Liver (tissue), 9 donors: Measurements from ENCODE around the gene KMT5B. TPM values are rescaled to one million over a fixed set of nuclear protein-coding genes. Genes with fewer than 3 reads are reported as not detected.

ENCODE experiments used
- DNase-seq: peaks from one replicate; pipeline ENCODE4 v3.0.0-alpha.2; 2017; ENCODE audit warnings: low spot score
- H3K27ac ChIP-seq, 2 donors: one replicate each; pipeline ENCODE4 v1.7.0; 2013; ENCODE audit warnings: inconsistent platforms in 2 of 2, low read length in 2 of 2, control low read depth in 1 of 2, low read depth in 1 of 2, mild to moderate bottlenecking in 1 of 2
- H3K27me3 ChIP-seq, 4 donors: one replicate each; pipeline versions ENCODE4 v1.6.1 to v1.7.0; 2013; ENCODE audit warnings: low read length in 3 of 4, inconsistent platforms in 1 of 4, mild to moderate bottlenecking in 1 of 4, moderate library complexity in 1 of 4; ENCODE audit not compliant: control insufficient read depth in 4 of 4, insufficient read depth in 4 of 4
- H3K36me3 ChIP-seq, 4 donors: one replicate each; pipeline versions ENCODE4 v1.6.1 to v1.7.0; 2013; ENCODE audit warnings: low read length in 3 of 4, mild to moderate bottlenecking in 3 of 4, low read depth in 1 of 4, moderate library complexity in 1 of 4; ENCODE audit not compliant: control insufficient read depth in 4 of 4, insufficient read depth in 3 of 4
- H3K4me1 ChIP-seq, 4 donors: one replicate each; pipeline versions ENCODE4 v1.6.1 to v1.7.0; 2013; ENCODE audit warnings: low read length in 3 of 4, mild to moderate bottlenecking in 3 of 4, moderate library complexity in 1 of 4; ENCODE audit not compliant: control insufficient read depth in 4 of 4, insufficient read depth in 4 of 4
- H3K4me3 ChIP-seq, 3 donors: one replicate each; pipeline versions ENCODE4 v1.6.1 to v1.7.0; 2013; ENCODE audit warnings: low read length in 3 of 3, control low read depth in 1 of 3, low read depth in 1 of 3, mild to moderate bottlenecking in 1 of 3
- H3K9ac ChIP-seq, 2 donors: one replicate each; pipeline ENCODE4 v1.7.0; 2013; ENCODE audit warnings: low read length in 2 of 2, mild to moderate bottlenecking in 2 of 2, moderate library complexity in 2 of 2, control low read depth in 1 of 2, low read depth in 1 of 2
- H3K9me3 ChIP-seq, 4 donors: one replicate each; pipeline versions ENCODE4 v1.6.1 to v1.7.0; 2013; ENCODE audit warnings: low read length in 3 of 4; ENCODE audit not compliant: control insufficient read depth in 4 of 4
- FOXA1 ChIP-seq: IDR thresholded peaks from 2 replicates; pipeline ENCODE4 v1.6.1; 2016; ENCODE audit warnings: antibody characterized with exemption
- GABPA ChIP-seq, 2 donors: IDR thresholded peaks in 1 of 2; conservative IDR thresholded peaks in 1 of 2; 2 replicates each; pipeline ENCODE4 v1.6.1; 2016; ENCODE audit warnings: antibody characterized with exemption in 2 of 2, mild to moderate bottlenecking in 1 of 2, moderate library complexity in 1 of 2
- HNF4A ChIP-seq, 2 donors: conservative IDR thresholded peaks; 2 replicates each; pipeline ENCODE4 v1.6.1; 2016; ENCODE audit warnings: antibody characterized with exemption in 2 of 2, mild to moderate bottlenecking in 2 of 2
- HNF4G ChIP-seq: IDR thresholded peaks from 2 replicates; pipeline ENCODE4 v1.6.1; 2016; ENCODE audit warnings: antibody characterized with exemption
- JUND ChIP-seq, 2 donors: IDR thresholded peaks; 2 replicates each; pipeline ENCODE4 v1.6.1; 2016; ENCODE audit warnings: antibody characterized with exemption in 2 of 2
- NR2F2 ChIP-seq: IDR thresholded peaks from 2 replicates; pipeline ENCODE4 v1.6.1; 2016; ENCODE audit warnings: antibody characterized with exemption
- RAD21 ChIP-seq, 2 donors: IDR thresholded peaks; 2 replicates each; pipeline ENCODE4 v1.6.1; 2016; ENCODE audit warnings: antibody characterized with exemption in 2 of 2, mild to moderate bottlenecking in 2 of 2
- TAF1 ChIP-seq: conservative IDR thresholded peaks from 2 replicates; pipeline ENCODE4 v1.6.1; 2016; ENCODE audit warnings: antibody characterized with exemption, mild to moderate bottlenecking
- YY1 ChIP-seq: IDR thresholded peaks from 2 replicates; pipeline ENCODE4 v1.6.1; 2016; ENCODE audit warnings: antibody characterized with exemption, mild to moderate bottlenecking
- WGBS: extraction: QIAGEN DNeasy Blood & Tissue Kit; methylation state at CpG from one replicate; pipeline ENCODE4 v1.1.7; 2013; 5-methylcytosine and 5-hydroxymethylcytosine counted together
- polyA plus RNA-seq, 2 donors: library from polyadenylated mRNA; stranded (reverse) in 1 of 2; unstranded in 1 of 2; fragments of 200-250 nt in 1 of 2; fragments of >200 nt in 1 of 2; fragmentation: Nextera tagmentation in 1 of 2; extraction: Ambion mirVana in 1 of 2; gene quantifications; one replicate each; pipeline versions ENCODE4 v1.2.1 to v1.2.3, GENCODE V29; 2013 to 2015
- total RNA-seq, 2 donors: library from RNA; depleted of rRNA; stranded (reverse); fragments of >200 nt; gene quantifications; one replicate each; pipeline ENCODE4 v1.2.3, GENCODE V29; 2014
- TF ChIP-seq, protein P1 (sequence below): IDR thresholded peaks from 2 replicates; pipeline ENCODE4 v1.6.1; 2016; ENCODE audit warnings: antibody characterized with exemption, mild to moderate bottlenecking
- TF ChIP-seq, protein P2 (sequence below): IDR thresholded peaks from 2 replicates; pipeline ENCODE4 v1.6.1; 2016; ENCODE audit warnings: antibody characterized with exemption
- TF ChIP-seq, protein P3 (sequence below): fragments of 150-350 bp; IDR thresholded peaks from 2 replicates; pipeline ENCODE4 v1.5.1; 2017; ENCODE audit warnings: improper control_type of control experiment, low read depth, low read length; ENCODE audit not compliant: missing input control
- donor health status: healthy.
- donor health status: healthy.
- donor health status: healthy.
- donor health status: healthy.
- donor health status: healthy.

Gene KMT5B
- total and polyA plus RNA-seq, 4 donors: 8.7 to 33.8 (median 14.8) TPM

DNA sequence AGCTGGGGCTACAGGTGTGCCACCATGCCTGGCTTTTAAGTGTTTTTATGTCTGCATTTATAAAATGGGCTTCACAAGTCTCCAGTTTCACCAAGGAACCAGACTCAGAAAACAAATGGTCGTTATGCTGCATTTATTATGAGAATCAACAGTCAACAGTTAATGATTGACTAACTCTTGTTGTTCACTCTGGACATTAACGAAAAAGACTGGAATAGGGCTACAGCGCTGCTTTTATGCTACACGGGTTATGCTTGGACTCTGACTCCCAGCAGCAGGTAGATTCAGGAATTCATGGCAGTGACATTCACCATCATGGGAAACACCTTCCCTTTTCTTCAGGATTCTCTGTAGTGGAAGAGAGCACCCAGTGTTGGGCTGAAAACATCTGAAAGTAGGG, 47.5 kb downstream of the KMT5B start:
- H3K9me3 ChIP-seq: no peaks in the 10 kb centered on the region
- no peak overlapping the region for H3K27ac ChIP-seq
- DNase-seq: no peak
- 37% methylated on average over 4 of the region's 4 CpGs for WGBS
- H3K4me3 ChIP-seq: no peak overlapping the region
- TF ChIP-seq HNF4A (conservative IDR thresholded peaks at IDR 0.05) (peak; percentile 33 to 44), GABPA (IDR thresholded peaks at IDR 0.05 in 1 of 2, conservative IDR thresholded peaks at IDR 0.05 in 1 of 2) (no peak), HNF4G (peak; percentile 15), RAD21 (IDR thresholded peaks at IDR 0.05) (no peak), YY1 (no peak), TAF1 (no peak), JUND (IDR thresholded peaks at IDR 0.05) (no peak)
- TF ChIP-seq, protein P1, sequence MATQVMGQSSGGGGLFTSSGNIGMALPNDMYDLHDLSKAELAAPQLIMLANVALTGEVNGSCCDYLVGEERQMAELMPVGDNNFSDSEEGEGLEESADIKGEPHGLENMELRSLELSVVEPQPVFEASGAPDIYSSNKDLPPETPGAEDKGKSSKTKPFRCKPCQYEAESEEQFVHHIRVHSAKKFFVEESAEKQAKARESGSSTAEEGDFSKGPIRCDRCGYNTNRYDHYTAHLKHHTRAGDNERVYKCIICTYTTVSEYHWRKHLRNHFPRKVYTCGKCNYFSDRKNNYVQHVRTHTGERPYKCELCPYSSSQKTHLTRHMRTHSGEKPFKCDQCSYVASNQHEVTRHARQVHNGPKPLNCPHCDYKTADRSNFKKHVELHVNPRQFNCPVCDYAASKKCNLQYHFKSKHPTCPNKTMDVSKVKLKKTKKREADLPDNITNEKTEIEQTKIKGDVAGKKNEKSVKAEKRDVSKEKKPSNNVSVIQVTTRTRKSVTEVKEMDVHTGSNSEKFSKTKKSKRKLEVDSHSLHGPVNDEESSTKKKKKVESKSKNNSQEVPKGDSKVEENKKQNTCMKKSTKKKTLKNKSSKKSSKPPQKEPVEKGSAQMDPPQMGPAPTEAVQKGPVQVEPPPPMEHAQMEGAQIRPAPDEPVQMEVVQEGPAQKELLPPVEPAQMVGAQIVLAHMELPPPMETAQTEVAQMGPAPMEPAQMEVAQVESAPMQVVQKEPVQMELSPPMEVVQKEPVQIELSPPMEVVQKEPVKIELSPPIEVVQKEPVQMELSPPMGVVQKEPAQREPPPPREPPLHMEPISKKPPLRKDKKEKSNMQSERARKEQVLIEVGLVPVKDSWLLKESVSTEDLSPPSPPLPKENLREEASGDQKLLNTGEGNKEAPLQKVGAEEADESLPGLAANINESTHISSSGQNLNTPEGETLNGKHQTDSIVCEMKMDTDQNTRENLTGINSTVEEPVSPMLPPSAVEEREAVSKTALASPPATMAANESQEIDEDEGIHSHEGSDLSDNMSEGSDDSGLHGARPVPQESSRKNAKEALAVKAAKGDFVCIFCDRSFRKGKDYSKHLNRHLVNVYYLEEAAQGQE: no peak
- TF ChIP-seq, protein P2, sequence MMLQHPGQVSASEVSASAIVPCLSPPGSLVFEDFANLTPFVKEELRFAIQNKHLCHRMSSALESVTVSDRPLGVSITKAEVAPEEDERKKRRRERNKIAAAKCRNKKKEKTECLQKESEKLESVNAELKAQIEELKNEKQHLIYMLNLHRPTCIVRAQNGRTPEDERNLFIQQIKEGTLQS: no peak
- H3K4me1 ChIP-seq: peaks cover 3 to 41% (median 35%) of the 10 kb centered on the region in 4 donors
- H3K36me3 ChIP-seq: peaks cover 6 to 36% (median 20%) of the 10 kb centered on the region in 4 donors
- H3K9ac ChIP-seq: no peak overlapping the region
- no peaks in the 10 kb centered on the region for H3K27me3 ChIP-seq

DNA sequence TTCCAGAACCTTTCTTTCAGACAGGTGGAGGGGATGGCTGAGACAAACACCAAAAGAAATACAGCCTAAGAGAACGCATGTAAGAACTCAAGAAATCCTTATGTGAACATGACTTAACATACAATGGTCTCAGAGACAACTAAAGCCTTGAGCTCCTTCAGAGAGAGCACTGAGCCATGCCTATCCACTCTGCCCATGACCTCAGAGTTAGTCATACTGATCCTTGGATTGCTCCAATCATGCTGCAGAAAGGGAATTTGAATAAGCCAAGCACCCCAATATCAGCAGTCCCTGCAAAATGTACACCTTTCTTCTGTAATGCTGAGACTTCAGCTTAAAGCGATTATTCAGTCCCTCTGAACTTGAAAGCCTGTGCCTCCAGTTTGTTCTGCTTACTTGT, 48.7 kb downstream of the KMT5B start:
- WGBS: 97% methylated on average over 2 of the region's 2 CpGs
- no peak for DNase-seq
- Histone ChIP-seq H3K4me1 (peaks cover 3 to 35% (median 29%) of the 10 kb centered on the region in 4 donors), H3K4me3 (no peak overlapping the region), H3K27me3 (no peaks in the 10 kb centered on the region), H3K27ac (no peak overlapping the region), H3K9me3 (no peaks in the 10 kb centered on the region), H3K36me3 (peaks cover 1 to 25% (median 14%) of the 10 kb centered on the region in 4 donors), H3K9ac (no peak overlapping the region)
- TF ChIP-seq NR2F2 (no peak), HNF4G (no peak), YY1 (no peak), RAD21 (IDR thresholded peaks at IDR 0.05) (no peak), FOXA1 (no peak), GABPA (IDR thresholded peaks at IDR 0.05 in 1 of 2, conservative IDR thresholded peaks at IDR 0.05 in 1 of 2) (no peak)
- TF ChIP-seq, protein P3, sequence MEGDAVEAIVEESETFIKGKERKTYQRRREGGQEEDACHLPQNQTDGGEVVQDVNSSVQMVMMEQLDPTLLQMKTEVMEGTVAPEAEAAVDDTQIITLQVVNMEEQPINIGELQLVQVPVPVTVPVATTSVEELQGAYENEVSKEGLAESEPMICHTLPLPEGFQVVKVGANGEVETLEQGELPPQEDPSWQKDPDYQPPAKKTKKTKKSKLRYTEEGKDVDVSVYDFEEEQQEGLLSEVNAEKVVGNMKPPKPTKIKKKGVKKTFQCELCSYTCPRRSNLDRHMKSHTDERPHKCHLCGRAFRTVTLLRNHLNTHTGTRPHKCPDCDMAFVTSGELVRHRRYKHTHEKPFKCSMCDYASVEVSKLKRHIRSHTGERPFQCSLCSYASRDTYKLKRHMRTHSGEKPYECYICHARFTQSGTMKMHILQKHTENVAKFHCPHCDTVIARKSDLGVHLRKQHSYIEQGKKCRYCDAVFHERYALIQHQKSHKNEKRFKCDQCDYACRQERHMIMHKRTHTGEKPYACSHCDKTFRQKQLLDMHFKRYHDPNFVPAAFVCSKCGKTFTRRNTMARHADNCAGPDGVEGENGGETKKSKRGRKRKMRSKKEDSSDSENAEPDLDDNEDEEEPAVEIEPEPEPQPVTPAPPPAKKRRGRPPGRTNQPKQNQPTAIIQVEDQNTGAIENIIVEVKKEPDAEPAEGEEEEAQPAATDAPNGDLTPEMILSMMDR: no peak
- TF ChIP-seq, protein P1: no peak
- TF ChIP-seq, protein P2: no peak
